Activated B cell treated with CpG ODN at 0.5 μM for 24 hours (primary cell): ENCODE data around the gene ZBTB4. TPM values are rescaled to one million over a fixed set of nuclear protein-coding genes. Genes with fewer than 3 reads are reported as not detected.

Source experiments
- ATAC-seq: fragments of 200-7000 bp; cut with Tn5 transposase; one replicate; pipeline ENCODE4 v1.10.0; 2021; ENCODE audit warnings: low read depth, mild to moderate bottlenecking, moderate library complexity
- CTCF ChIA-PET: fragments of 350-600 bp; sonication (Branson Sonifier 250); formaldehyde crosslinking; loops from one replicate; lab custom pipeline; 2021; ENCODE audit warnings: antibody characterized with exemption; lab: Charles Lee
- POLR2A ChIA-PET: fragments of 350-600 bp; sonication (Branson Sonifier 250); formaldehyde crosslinking; loops from one replicate; lab custom pipeline; 2021; ENCODE audit warnings: antibody characterized with exemption; lab: Charles Lee
- DNase-seq: peaks from one replicate; pipeline ENCODE4 v3.0.0; 2022
- H3K27ac Mint-ChIP-seq: one replicate; pipeline ENCODE4 v1.8.0; 2020; ENCODE audit warnings: mixed read lengths
- H3K27me3 Mint-ChIP-seq: one replicate; pipeline ENCODE4 v1.8.0; 2021; ENCODE audit warnings: mixed read lengths
- H3K36me3 Mint-ChIP-seq: one replicate; pipeline ENCODE4 v1.8.0; 2021; ENCODE audit warnings: low read depth, mixed read lengths
- H3K4me1 Mint-ChIP-seq: one replicate; pipeline ENCODE4 v1.8.0; 2021; ENCODE audit warnings: mixed read lengths
- H3K4me3 Mint-ChIP-seq: one replicate; pipeline ENCODE4 v1.8.0; 2020; ENCODE audit warnings: mild to moderate bottlenecking, mixed read lengths
- H3K9me3 Mint-ChIP-seq: one replicate; pipeline ENCODE4 v1.8.0; 2020; ENCODE audit warnings: mixed read lengths
- CTCF ChIP-seq: fragments of 200-600 bp; IDR thresholded peaks from one replicate; pipeline ENCODE4 v1.8.0; 2022; ENCODE audit warnings: antibody characterized with exemption, mild to moderate bottlenecking
- intact Hi-C: fragments of 100-400 bp; cut with micrococcal nuclease; formaldehyde crosslinking; loops from one replicate; pipeline ENCODE4 v1.15.1; 2024
- total RNA-seq: library from RNA; stranded (reverse); gene quantifications from 2 replicates; pipeline ENCODE4 v1.2.3, GENCODE V29; 2022

ZBTB4 gene
- total RNA-seq, 1 donor from 2014 or later: 30.5 TPM

- ChIA-PET POLR2A (interaction anchor here (0.7 to 3.9 kb wide), 9 partner anchors 9 to 249 kb away, joined by 3 to 45 read pairs (median 6); partner anchors contain the start of genes MPDU1, NEURL4, POLR2A and SLC35G6), CTCF (interaction anchor here (1.2 to 2.7 kb wide), 3 partner anchors 42 to 56 kb away, joined by 3 to 10 read pairs (median 7); partner anchors contain the start of gene ZBTB4)
- H3K4me3 Mint-ChIP-seq: peak overlapping the region; percentile 58
- H3K4me1 Mint-ChIP-seq: peaks cover 52% of the 10 kb centered on the region
- H3K36me3 Mint-ChIP-seq: peaks cover 4% of the 10 kb centered on the region
- no peaks in the 10 kb centered on the region for H3K9me3 Mint-ChIP-seq
- no peak overlapping the region for H3K27ac Mint-ChIP-seq
- peaks cover 31% of the 10 kb centered on the region for H3K27me3 Mint-ChIP-seq
- no peak for TF ChIP-seq CTCF
- intact Hi-C loops: loop anchor here (1.0 to 5.0 kb wide), 3 partner anchors 82 to 391 kb away; no protein-coding TSS in a partner anchor
- peak; percentile 64 for DNase-seq
- no peak for ATAC-seq
Measured at GRCh38 chr17:7437950-7438614, 41.3 kb downstream of the ZBTB4 start.

- ATAC-seq (no peak), DNase-seq (no peak)
- ChIA-PET POLR2A (interaction anchor here (1.2 to 3.9 kb wide), 14 partner anchors 8 to 249 kb away, joined by 3 to 87 read pairs (median 14); partner anchors contain the start of genes ACAP1, MPDU1, POLR2A and SENP3), CTCF (interaction anchor here (0.8 to 3.0 kb wide), 26 partner anchors 8 to 392 kb away, joined by 3 to 31 read pairs (median 6); partner anchors contain the start of genes CHRNB1, SENP3, SLC2A4 and SOX15)
- Mint-ChIP-seq H3K9me3 (no peaks in the 10 kb centered on the region), H3K36me3 (peaks cover 4% of the 10 kb centered on the region), H3K27me3 (peaks cover 26% of the 10 kb centered on the region), H3K4me3 (peak overlapping the region; percentile 58), H3K27ac (no peak overlapping the region), H3K4me1 (peaks cover 52% of the 10 kb centered on the region)
- TF ChIP-seq CTCF: no peak
- intact Hi-C loops: loop anchor here (1.0 to 5.0 kb wide), 3 partner anchors 81 to 390 kb away; no protein-coding TSS in a partner anchor
Measured at GRCh38 chr17:7437369-7437863, 42.0 kb downstream of the ZBTB4 start.

GRCh38 chr17:7436556-7437368 lies 42.7 kb downstream of the ZBTB4 start:
- ChIA-PET CTCF (interaction anchor here (0.8 to 3.0 kb wide), 34 partner anchors 9 to 448 kb away, joined by 3 to 31 read pairs (median 4); partner anchors contain the start of genes CHRNB1, SENP3, SLC2A4 and SLC35G6), POLR2A (interaction anchor here (0.9 to 3.9 kb wide), 18 partner anchors 9 to 250 kb away, joined by 3 to 87 read pairs (median 10); partner anchors contain the start of genes ACAP1, CD68, POLR2A and SENP3)
- Mint-ChIP-seq H3K4me1 (peaks cover 52% of the 10 kb centered on the region), H3K27ac (peak overlapping the region; percentile 93), H3K27me3 (peaks cover 21% of the 10 kb centered on the region), H3K9me3 (no peaks in the 10 kb centered on the region), H3K4me3 (peak overlapping the region; percentile 94), H3K36me3 (peaks cover 4% of the 10 kb centered on the region)
- DNase-seq: peak; percentile 74
- intact Hi-C loops: loop anchor here (1.0 to 5.0 kb wide), 3 partner anchors 80 to 389 kb away; no protein-coding TSS in a partner anchor
- TF ChIP-seq CTCF: no peak
- peak; percentile 53 for ATAC-seq

GRCh38 chr17:7435676-7436555 lies 43.5 kb downstream of the ZBTB4 start:
- peaks cover 4% of the 10 kb centered on the region for H3K36me3 Mint-ChIP-seq

More at GRCh38 chr17:7435676-7436555, 43.5 kb downstream of the ZBTB4 start:
- Mint-ChIP-seq H3K27ac (peak overlapping the region; percentile 93), H3K9me3 (no peaks in the 10 kb centered on the region), H3K27me3 (peaks cover 18% of the 10 kb centered on the region), H3K4me3 (peak overlapping the region; percentile 94), H3K4me1 (peaks cover 51% of the 10 kb centered on the region)
- ChIA-PET CTCF (interaction anchor here (0.6 to 3.0 kb wide), 24 partner anchors 9 to 449 kb away, joined by 3 to 31 read pairs (median 5); partner anchors contain the start of genes CHRNB1, SENP3, SLC2A4 and SLC35G6), POLR2A (interaction anchor here (0.5 to 3.9 kb wide), 32 partner anchors 8 to 390 kb away, joined by 3 to 87 read pairs (median 6); partner anchors contain the start of genes ACAP1, CD68, CHRNB1 and MPDU1)
- ATAC-seq (peak; percentile 32), DNase-seq (peak; percentile 66)
- intact Hi-C loops: loop anchor here (1.0 to 5.0 kb wide), 15 partner anchors 19 to 389 kb away; partner anchors contain the start of genes NEURL4, PLSCR3, POLR2A and SENP3
- no peak for TF ChIP-seq CTCF
